ENCODE measurements around the gene KLK4. TPM values are rescaled to one million over a fixed set of nuclear protein-coding genes. Genes with fewer than 3 reads are reported as not detected.

Gene KLK4
- total and polyA plus RNA-seq, 2 experiments from 2014 or later = 0.33 TPM; not detected in 1

DNA sequence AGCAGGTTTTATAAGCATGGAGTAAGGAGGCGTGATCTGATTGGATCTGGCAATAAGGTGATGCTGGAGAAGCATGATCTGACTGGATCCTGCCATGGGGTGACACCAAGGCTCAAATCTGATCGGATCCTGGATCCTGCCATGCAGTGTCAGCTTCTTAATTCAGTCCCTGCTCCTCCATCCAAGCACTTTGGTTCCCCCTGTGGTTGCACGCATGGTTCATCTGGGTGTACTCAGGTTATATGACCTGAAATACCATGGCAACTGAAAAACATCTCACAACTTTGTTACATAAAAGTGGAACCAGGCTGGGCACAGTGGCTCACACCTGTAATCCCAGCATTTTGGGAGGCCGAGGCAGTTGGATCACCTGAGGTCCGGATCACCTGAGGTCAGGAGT, 17.6 kb upstream of the KLK4 start:
- Histone ChIP-seq H3K9me2 (replicated peaks; ENCODE audit: insufficient read depth) (no peaks in the 10 kb centered on the region), H3K27ac (no peak overlapping the region), H3K27me3 (peaks cover 8% of the 10 kb centered on the region), H3K79me2 (no peaks in the 10 kb centered on the region), H3K9me3 (ENCODE audit: low read depth) (no peaks in the 10 kb centered on the region), H3K36me3 (replicated peaks; ENCODE audit: insufficient read depth, low read depth) (no peaks in the 10 kb centered on the region), H3K4me1 (ENCODE audit: insufficient read depth) (no peaks in the 10 kb centered on the region), H3K4me2 (no peak overlapping the region), H3K4me3 (no peak overlapping the region), H2AFZ (no peak overlapping the region), H4K20me1 (ENCODE audit: insufficient read depth, poor library complexity, severe bottlenecking) (no peaks in the 10 kb centered on the region)
- WGBS (ENCODE audit: low lambda C conversion rate, missing lambda C conversion rate) = 86% methylated on average over 5 of the region's 5 CpGs
- no peak for DNase-seq (ENCODE audit: low spot score)
- TF ChIP-seq, protein P1, sequence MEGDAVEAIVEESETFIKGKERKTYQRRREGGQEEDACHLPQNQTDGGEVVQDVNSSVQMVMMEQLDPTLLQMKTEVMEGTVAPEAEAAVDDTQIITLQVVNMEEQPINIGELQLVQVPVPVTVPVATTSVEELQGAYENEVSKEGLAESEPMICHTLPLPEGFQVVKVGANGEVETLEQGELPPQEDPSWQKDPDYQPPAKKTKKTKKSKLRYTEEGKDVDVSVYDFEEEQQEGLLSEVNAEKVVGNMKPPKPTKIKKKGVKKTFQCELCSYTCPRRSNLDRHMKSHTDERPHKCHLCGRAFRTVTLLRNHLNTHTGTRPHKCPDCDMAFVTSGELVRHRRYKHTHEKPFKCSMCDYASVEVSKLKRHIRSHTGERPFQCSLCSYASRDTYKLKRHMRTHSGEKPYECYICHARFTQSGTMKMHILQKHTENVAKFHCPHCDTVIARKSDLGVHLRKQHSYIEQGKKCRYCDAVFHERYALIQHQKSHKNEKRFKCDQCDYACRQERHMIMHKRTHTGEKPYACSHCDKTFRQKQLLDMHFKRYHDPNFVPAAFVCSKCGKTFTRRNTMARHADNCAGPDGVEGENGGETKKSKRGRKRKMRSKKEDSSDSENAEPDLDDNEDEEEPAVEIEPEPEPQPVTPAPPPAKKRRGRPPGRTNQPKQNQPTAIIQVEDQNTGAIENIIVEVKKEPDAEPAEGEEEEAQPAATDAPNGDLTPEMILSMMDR (IDR thresholded peaks at IDR 0.05; ENCODE audit: poor library complexity) = no peak
- TF ChIP-seq EZH2 (IDR thresholded peaks at IDR 0.05; ENCODE audit: borderline replicate concordance) (no peak), EZH2phosphoT487 (IDR thresholded peaks at IDR 0.05; ENCODE audit: low read depth, severe bottlenecking, unreplicated experiment) (no peak)

DNA sequence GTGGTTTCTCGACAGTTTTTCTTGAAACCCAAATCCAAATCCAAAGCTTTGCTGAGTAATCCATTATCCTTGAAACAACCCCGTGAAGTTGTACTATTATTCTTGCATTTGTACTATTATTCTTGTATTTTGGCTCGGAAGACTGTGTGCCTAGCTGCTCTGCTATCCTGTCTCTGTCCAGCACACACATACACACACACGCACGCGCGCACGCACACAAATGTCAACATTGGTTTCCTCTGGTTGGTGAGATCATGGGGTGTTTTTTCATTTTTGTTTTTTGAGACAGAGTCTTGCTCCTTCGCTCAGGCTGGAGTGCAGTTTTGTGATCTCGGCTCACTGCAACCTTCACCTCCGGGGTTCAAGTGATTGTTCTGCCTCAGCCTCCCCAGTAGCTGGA, 14.9 kb upstream of the KLK4 start:
- H3K27me3 ChIP-seq = peaks cover 8% of the 10 kb centered on the region
- DNase-seq (ENCODE audit: low spot score) = no peak
- no peaks in the 10 kb centered on the region for H3K36me3 ChIP-seq (replicated peaks; ENCODE audit: insufficient read depth, low read depth)
- no peak for TF ChIP-seq EZH2 (IDR thresholded peaks at IDR 0.05; ENCODE audit: borderline replicate concordance)
- TF ChIP-seq EZH2phosphoT487 (IDR thresholded peaks at IDR 0.05; ENCODE audit: low read depth, severe bottlenecking, unreplicated experiment) = no peak
- TF ChIP-seq, protein P1 (IDR thresholded peaks at IDR 0.05; ENCODE audit: poor library complexity) = no peak
- WGBS (ENCODE audit: low lambda C conversion rate, missing lambda C conversion rate) = 87% methylated on average over 11 of the region's 11 CpGs
- no peak overlapping the region for H3K27ac ChIP-seq
- no peak overlapping the region for H3K4me2 ChIP-seq
- H3K4me1 ChIP-seq (ENCODE audit: insufficient read depth) = no peaks in the 10 kb centered on the region
- no peaks in the 10 kb centered on the region for H3K79me2 ChIP-seq
- H3K9me3 ChIP-seq (ENCODE audit: low read depth) = no peaks in the 10 kb centered on the region
- no peak overlapping the region for H2AFZ ChIP-seq
- H3K9me2 ChIP-seq (replicated peaks; ENCODE audit: insufficient read depth) = no peaks in the 10 kb centered on the region
- H4K20me1 ChIP-seq (ENCODE audit: insufficient read depth, poor library complexity, severe bottlenecking) = no peaks in the 10 kb centered on the region
- no peak overlapping the region for H3K4me3 ChIP-seq

DNA sequence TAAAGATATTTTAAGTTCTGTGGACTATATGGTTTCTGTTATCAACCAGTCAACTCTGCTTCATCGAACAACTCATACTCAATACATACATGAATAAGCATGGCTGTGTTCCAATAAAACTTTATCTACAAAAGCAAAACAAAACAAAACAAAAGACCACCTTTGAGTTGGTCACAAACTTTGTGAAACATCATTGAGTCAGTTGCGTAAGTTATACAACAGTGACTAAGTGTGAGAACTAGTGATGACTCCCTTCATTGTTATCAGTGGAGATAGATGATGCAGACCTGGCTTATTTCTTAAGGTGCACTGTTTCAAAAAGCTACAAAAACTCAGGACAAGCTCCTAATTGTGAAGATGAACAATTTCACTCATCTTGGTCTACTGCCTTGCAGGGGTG, 14.5 kb upstream of the KLK4 start:
- 85% methylated on average over 2 of the region's 2 CpGs for WGBS (ENCODE audit: low lambda C conversion rate, missing lambda C conversion rate)
- H3K4me1 ChIP-seq (ENCODE audit: insufficient read depth) = no peaks in the 10 kb centered on the region

More for the DNA sequence above, 14.5 kb upstream of the KLK4 start:
- Histone ChIP-seq H3K36me3 (replicated peaks; ENCODE audit: insufficient read depth, low read depth) (no peaks in the 10 kb centered on the region), H3K9me2 (replicated peaks; ENCODE audit: insufficient read depth) (no peaks in the 10 kb centered on the region), H3K27me3 (peaks cover 8% of the 10 kb centered on the region), H3K4me2 (no peak overlapping the region), H4K20me1 (ENCODE audit: insufficient read depth, poor library complexity, severe bottlenecking) (no peaks in the 10 kb centered on the region), H2AFZ (no peak overlapping the region), H3K79me2 (no peaks in the 10 kb centered on the region), H3K4me3 (no peak overlapping the region), H3K27ac (no peak overlapping the region), H3K9me3 (ENCODE audit: low read depth) (no peaks in the 10 kb centered on the region)
- no peak for DNase-seq (ENCODE audit: low spot score)
- TF ChIP-seq, protein P1 (IDR thresholded peaks at IDR 0.05; ENCODE audit: poor library complexity) = no peak
- TF ChIP-seq EZH2 (IDR thresholded peaks at IDR 0.05; ENCODE audit: borderline replicate concordance) = no peak
- no peak for TF ChIP-seq EZH2phosphoT487 (IDR thresholded peaks at IDR 0.05; ENCODE audit: low read depth, severe bottlenecking, unreplicated experiment)

Measured in hepatocyte (in vitro differentiated cells).